Stimulated activated naive CD4-positive, alpha-beta T cell (primary cell): ENCODE data around the gene UBQLN1.
"Not testable (repeated sequence)": the region's sequence is repeated elsewhere in the genome, so short reads cannot be mapped to it uniquely, and the experiment has no call there.

Experiments
- DNase-seq, 6 experiments: peaks; one replicate each; lab custom pipeline; 2025; lab: John Stamatoyannopoulos, UW

UBQLN1 gene

GRCh38 chr9:83707768-83708514, at the start of gene UBQLN1:
TSS of gene UBQLN1 (minus strand) at chr9:83707958. CDS start at chr9:83707679, 279 bp downstream.
- peak; percentile 85 to 99 (median 91) for DNase-seq

GRCh38 chr9:83754383-83754977, 46.7 kb upstream of the UBQLN1 start:
- DNase-seq: no peak

DNA sequence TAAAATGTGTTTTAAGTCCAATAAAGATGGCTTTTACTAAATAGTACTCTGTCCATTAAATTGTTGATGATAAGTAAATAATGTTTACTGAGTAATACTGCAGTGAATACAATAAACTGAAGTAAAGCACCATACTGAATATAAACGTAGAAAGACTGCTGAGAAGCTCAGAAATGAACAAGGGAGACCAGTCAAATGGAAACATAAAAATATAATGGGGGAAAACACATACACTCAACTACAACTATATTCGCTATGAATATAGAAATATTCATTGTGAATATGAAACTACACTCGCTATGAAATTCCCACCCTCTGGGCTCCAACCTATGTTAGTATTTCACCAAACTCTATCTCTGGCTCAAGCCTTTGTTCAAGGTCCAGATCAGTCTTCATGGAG, 41.9 kb upstream of the UBQLN1 start:
- no peak for DNase-seq

GRCh38 chr9:83744206-83744605, 36.4 kb upstream of the UBQLN1 start:
- no peak for DNase-seq

GRCh38 chr9:83733739-83734138, 26.0 kb upstream of the UBQLN1 start:
- DNase-seq: no peak

- DNase-seq: not testable (repeated sequence)
Measured at GRCh38 chr9:83728591-83729368, 21.0 kb upstream of the UBQLN1 start.

GRCh38 chr9:83724436-83724835, 16.7 kb upstream of the UBQLN1 start:
- DNase-seq: no peak

GRCh38 chr9:83722726-83723495, 15.2 kb upstream of the UBQLN1 start:
- no peak for DNase-seq

DNA sequence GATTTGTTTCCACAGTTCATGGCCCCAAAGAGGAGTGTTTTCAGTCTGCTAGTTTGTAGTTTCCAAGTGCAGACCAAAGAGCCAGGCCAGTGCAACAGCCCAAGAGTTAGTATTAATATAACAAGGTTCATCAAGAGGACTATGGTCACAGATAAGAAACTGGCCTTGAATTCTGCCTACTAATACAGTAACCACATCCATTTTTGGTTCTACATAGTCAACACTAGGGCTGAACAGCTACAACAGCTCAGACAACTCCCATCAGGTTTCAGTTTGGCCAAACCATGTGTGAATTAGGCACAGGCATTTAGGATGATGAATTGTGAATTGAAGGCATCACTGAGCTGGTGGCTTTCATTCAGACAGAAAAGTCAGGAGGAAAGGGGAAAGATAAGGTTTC, 13.8 kb upstream of the UBQLN1 start:
- DNase-seq: no peak

- no peak for DNase-seq
Measured at GRCh38 chr9:83715794-83716193, 8.0 kb upstream of the UBQLN1 start.

DNA sequence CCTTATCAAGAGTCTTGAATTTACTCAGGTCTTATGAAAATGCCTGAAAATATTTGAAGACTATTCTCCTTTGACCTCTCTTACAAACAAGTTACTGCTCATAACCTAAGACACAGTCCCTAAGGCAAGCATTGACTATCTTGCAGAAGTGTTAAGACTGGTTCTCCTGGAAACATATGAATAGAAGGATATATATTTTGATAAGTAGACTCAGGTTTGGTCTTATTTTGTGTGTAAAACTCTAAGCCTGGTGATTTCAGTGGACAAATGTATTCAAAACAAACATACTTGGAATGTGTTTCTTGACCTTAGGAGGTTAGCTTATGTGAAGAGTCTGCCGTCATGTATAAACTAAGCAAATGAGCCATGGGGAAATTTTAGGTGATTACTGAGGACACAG, 7.5 kb upstream of the UBQLN1 start:
- DNase-seq: no peak

DNA sequence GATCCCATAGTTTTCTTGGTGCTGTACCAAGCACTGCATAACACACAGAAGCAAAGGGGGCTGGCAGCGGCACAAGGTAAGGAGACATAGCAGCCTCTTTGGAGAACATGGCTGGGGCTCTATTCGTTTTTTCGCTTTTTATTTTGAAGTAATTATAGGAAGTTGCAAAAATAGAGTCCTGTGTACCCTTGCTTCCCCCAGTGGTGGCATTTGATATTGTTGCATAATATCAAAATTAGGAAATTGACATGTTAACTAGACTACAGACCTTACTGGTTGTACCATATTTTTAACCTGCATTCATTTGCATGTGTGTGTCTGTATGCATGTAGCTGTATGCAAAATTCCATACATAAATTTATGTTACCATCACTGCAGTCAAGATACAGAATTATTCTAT, 6.6 kb upstream of the UBQLN1 start:
- DNase-seq: no peak

DNA sequence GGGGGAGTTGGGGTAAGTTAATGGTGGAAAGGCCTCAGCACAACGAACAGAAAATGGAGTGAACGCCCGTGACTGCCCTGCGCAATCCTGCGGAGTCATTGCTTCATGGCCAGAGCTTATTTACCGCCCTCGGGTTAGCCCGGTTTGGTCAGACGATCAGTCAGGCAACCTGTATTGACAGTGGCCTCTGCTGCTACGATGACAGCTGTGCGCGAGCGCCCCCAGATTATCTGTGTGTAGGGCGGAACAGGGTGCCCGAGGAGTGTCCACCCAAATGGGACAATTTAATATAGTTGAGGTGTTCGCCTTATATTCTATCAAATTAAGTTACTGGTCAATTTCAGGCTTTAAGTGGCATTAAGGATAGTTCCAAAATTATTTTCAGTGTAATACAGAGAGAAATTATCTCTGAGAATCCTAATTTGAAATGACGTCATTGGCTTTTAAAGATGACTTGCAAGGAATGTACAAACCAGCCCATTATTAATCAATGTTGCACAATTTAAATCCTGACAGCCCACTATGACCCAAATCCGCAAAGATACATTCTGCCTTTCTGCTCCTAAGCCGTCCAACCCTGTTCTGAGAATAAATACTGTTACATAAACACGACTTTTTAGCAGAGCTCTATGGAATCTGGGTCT, 879 bp upstream of the UBQLN1 start:
- peak in 3 of 6 experiments; percentile 20 to 56 (median 39) for DNase-seq

- DNase-seq: no peak
Measured at GRCh38 chr9:83707518-83707767, 315 bp downstream of the UBQLN1 start.

DNA sequence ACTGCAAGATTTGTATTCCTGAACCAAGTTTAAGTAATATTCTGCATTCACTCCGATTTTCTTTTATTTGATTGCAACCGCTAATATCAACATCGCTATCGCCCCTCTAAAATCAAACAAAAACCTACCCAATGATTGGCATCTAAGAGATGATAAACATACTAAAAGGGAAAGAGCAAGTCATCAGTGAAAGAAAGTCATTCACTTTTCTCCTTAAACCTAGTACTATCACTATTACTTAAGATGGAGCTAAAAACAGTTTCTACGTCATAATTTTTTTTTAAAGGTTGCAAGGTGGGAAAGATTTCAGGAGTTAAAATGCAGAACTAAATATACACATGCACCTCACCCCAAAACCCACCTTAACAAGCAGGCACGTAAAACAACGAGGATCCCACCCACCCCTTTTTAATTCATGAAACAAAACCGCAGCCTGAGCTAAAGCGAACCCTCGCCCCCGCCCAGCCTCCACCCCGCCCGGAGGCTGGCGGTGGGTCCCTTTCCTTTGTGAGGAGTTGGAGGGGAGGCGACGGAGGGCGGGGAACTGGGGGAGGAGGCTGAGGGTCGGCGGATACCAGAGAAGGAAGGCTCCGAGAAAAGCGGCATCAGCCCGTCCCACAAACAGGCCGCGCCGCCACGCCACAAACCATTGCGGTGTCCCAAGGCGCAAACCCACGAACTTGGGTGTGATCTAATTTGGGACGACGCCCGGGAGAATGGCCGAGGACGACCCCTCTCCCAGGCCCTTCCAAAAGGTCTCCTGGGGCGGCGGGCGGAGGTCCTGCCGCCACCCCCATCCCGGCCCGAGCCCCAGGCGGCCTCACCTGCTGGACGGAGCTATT, 861 bp downstream of the UBQLN1 start:
- DNase-seq: peak; percentile 43 to 65 (median 54)

DNA sequence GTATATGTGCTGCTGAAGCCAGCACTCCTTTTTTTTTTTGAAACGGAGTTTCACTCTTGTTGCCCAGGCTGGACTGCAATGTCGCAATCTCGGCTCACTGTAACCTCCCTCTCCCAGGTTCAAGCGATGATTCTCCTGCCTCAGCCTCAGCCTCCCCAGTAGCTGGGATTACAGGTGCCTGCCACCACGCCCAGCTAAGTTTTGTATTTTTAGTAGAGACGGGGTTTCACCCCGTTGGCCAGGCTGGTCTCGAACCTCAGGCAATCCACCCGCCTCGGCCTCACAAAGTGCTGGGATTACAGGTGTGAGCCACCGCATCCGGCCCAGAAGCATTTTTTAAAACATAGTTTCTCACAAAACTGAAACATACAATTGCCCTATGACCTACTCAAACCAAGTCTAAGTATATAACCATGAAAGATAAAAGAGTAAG, 2.5 kb downstream of the UBQLN1 start:
- DNase-seq: not testable (repeated sequence)

- DNase-seq: no peak
Measured at GRCh38 chr9:83701769-83702168, 6.0 kb downstream of the UBQLN1 start.

GRCh38 chr9:83701286-83701685, 6.5 kb downstream of the UBQLN1 start:
- no peak for DNase-seq

- DNase-seq: no peak
Measured at GRCh38 chr9:83699615-83700014, 8.1 kb downstream of the UBQLN1 start.

DNA sequence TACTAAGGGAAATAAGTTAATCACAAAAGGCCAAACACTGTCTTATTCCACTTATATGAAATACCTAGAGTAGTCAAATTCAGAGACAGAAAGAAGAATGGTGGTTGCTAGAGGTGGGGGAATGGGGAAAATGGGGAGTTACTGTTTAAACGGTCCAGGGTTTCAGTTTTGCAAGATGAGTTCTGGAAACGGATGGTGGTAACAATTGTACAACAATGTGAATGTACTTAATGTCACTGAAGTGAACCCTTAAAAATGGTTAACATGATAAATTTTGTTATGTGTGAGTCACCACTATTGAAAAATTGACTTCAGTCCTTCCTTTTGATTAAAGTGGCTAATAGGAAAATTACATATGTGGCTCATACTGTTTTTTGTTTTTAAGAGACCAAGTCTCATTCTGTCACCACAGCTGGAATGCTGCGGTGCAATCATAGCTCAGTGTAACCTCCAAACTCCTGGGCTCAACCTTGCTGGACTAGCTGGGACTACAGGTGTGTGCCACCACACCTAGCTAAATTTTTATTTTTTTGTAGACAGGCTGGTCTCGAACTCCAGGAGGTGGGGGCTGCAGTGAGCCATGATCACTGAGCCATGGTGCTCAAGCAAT, 8.7 kb downstream of the UBQLN1 start:
- no peak for DNase-seq

DNA sequence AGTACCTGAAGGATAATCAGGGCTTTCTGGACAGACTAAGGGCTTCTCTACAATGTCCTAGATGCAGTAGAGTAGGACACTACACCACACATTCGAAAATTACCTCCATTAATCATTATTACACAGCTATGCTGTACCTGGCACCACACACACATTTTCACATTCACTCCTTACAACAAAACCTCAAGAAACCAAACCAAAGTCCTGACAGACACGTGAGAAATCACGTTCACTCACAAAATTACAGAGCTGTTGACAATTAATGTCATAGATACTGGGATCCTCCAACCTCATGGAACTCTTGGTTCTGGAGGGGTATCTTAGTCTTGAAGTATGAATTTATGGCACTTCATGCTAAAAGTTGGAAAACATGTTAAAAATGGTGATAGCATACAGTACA, 16.3 kb downstream of the UBQLN1 start:
- no peak for DNase-seq
